ENCODE measurements around the gene AGMAT. TPM values are rescaled to one million over a fixed set of nuclear protein-coding genes. Genes with fewer than 3 reads are reported as not detected.
"Not testable (repeated sequence)": the region's sequence is repeated elsewhere in the genome, so short reads cannot be mapped to it uniquely, and the experiment has no call there.

Gene AGMAT
- total RNA-seq, 1 donor, result 2.2 TPM

GRCh38 chr1:15610167-15610566 is 25.3 kb upstream of the AGMAT start:
- no peak overlapping the region for H3K4me2 ChIP-seq (ENCODE audit: insufficient read depth, low read length)
- H3K9me3 ChIP-seq (ENCODE audit: low read depth, low read length), result no peaks in the 10 kb centered on the region
- no peak overlapping the region for H3K4me3 ChIP-seq (ENCODE audit: insufficient read depth, low read length)
- no peak for DNase-seq (ENCODE audit: insufficient read length, low spot score, missing footprints)
- no peaks in the 10 kb centered on the region for H3K27me3 ChIP-seq (ENCODE audit: insufficient read depth, low read length)
- H3K36me3 ChIP-seq (ENCODE audit: insufficient read depth, low read length), result no peaks in the 10 kb centered on the region
- no peak for TF ChIP-seq CTCF (IDR thresholded peaks at IDR 0.05; ENCODE audit: extremely low read depth, low read depth, low read length)
- no peaks in the 10 kb centered on the region for H4K20me1 ChIP-seq (ENCODE audit: insufficient read depth, low read length)
- no peak overlapping the region for H2AFZ ChIP-seq (ENCODE audit: low read length)
- no peaks in the 10 kb centered on the region for H3K79me2 ChIP-seq (ENCODE audit: insufficient read depth, low read length)
- no peak overlapping the region for H3K27ac ChIP-seq (ENCODE audit: low read depth, low read length)
- no peaks in the 10 kb centered on the region for H3K4me1 ChIP-seq (ENCODE audit: insufficient read depth, low read length)

GRCh38 chr1:15609631-15610030 is 24.8 kb upstream of the AGMAT start:
- no peak overlapping the region for H2AFZ ChIP-seq (ENCODE audit: low read length)
- H3K36me3 ChIP-seq (ENCODE audit: insufficient read depth, low read length), result no peaks in the 10 kb centered on the region
- no peak for TF ChIP-seq CTCF (IDR thresholded peaks at IDR 0.05; ENCODE audit: extremely low read depth, low read depth, low read length)
- H3K9me3 ChIP-seq (ENCODE audit: low read depth, low read length), result no peaks in the 10 kb centered on the region
- DNase-seq (ENCODE audit: insufficient read length, low spot score, missing footprints), result no peak
- H3K79me2 ChIP-seq (ENCODE audit: insufficient read depth, low read length), result no peaks in the 10 kb centered on the region
- H3K4me2 ChIP-seq (ENCODE audit: insufficient read depth, low read length), result no peak overlapping the region
- H3K4me1 ChIP-seq (ENCODE audit: insufficient read depth, low read length), result no peaks in the 10 kb centered on the region
- no peak overlapping the region for H3K4me3 ChIP-seq (ENCODE audit: insufficient read depth, low read length)
- H3K27ac ChIP-seq (ENCODE audit: low read depth, low read length), result no peak overlapping the region
- no peaks in the 10 kb centered on the region for H3K27me3 ChIP-seq (ENCODE audit: insufficient read depth, low read length)
- no peaks in the 10 kb centered on the region for H4K20me1 ChIP-seq (ENCODE audit: insufficient read depth, low read length)

- Histone ChIP-seq H3K27ac (ENCODE audit: low read depth, low read length) (no peak overlapping the region), H3K4me2 (ENCODE audit: insufficient read depth, low read length) (no peak overlapping the region), H3K9me3 (ENCODE audit: low read depth, low read length) (no peaks in the 10 kb centered on the region), H3K4me3 (ENCODE audit: insufficient read depth, low read length) (no peak overlapping the region), H3K36me3 (ENCODE audit: insufficient read depth, low read length) (no peaks in the 10 kb centered on the region), H3K79me2 (ENCODE audit: insufficient read depth, low read length) (peaks cover 2% of the 10 kb centered on the region), H3K27me3 (ENCODE audit: insufficient read depth, low read length) (no peaks in the 10 kb centered on the region), H4K20me1 (ENCODE audit: insufficient read depth, low read length) (no peaks in the 10 kb centered on the region), H3K4me1 (ENCODE audit: insufficient read depth, low read length) (peaks cover 11% of the 10 kb centered on the region), H2AFZ (ENCODE audit: low read length) (no peak overlapping the region)
- no peak for DNase-seq (ENCODE audit: insufficient read length, low spot score, missing footprints)
- no peak for TF ChIP-seq CTCF (IDR thresholded peaks at IDR 0.05; ENCODE audit: extremely low read depth, low read depth, low read length)
These were observed 20.8 kb upstream of the AGMAT start for GRCh38 chr1:15605398-15606383.

- not testable (repeated sequence) for H3K9me3 ChIP-seq (ENCODE audit: low read depth, low read length); H3K79me2 ChIP-seq (ENCODE audit: insufficient read depth, low read length); H3K27me3 ChIP-seq (ENCODE audit: insufficient read depth, low read length); H2AFZ ChIP-seq (ENCODE audit: low read length); H3K4me3 ChIP-seq (ENCODE audit: insufficient read depth, low read length); H3K36me3 ChIP-seq (ENCODE audit: insufficient read depth, low read length); H4K20me1 ChIP-seq (ENCODE audit: insufficient read depth, low read length); DNase-seq (ENCODE audit: insufficient read length, low spot score, missing footprints); H3K27ac ChIP-seq (ENCODE audit: low read depth, low read length)
- peaks cover 11% of the 10 kb centered on the region for H3K4me1 ChIP-seq (ENCODE audit: insufficient read depth, low read length)
- peak overlapping the region; percentile 86 for H3K4me2 ChIP-seq (ENCODE audit: insufficient read depth, low read length)
These were observed 19.5 kb upstream of the AGMAT start for GRCh38 chr1:15604400-15604799.

- not testable (repeated sequence) for H3K27me3 ChIP-seq (ENCODE audit: insufficient read depth, low read length); H4K20me1 ChIP-seq (ENCODE audit: insufficient read depth, low read length); DNase-seq (ENCODE audit: insufficient read length, low spot score, missing footprints); H3K36me3 ChIP-seq (ENCODE audit: insufficient read depth, low read length); H3K79me2 ChIP-seq (ENCODE audit: insufficient read depth, low read length); H3K27ac ChIP-seq (ENCODE audit: low read depth, low read length); H3K9me3 ChIP-seq (ENCODE audit: low read depth, low read length)
- Histone ChIP-seq H2AFZ (ENCODE audit: low read length) (peak overlapping the region; percentile 72), H3K4me1 (ENCODE audit: insufficient read depth, low read length) (peaks cover 11% of the 10 kb centered on the region), H3K4me2 (ENCODE audit: insufficient read depth, low read length) (peak overlapping the region; percentile 86), H3K4me3 (ENCODE audit: insufficient read depth, low read length) (peak overlapping the region; percentile 85)
These were observed 19.1 kb upstream of the AGMAT start for GRCh38 chr1:15603966-15604282.

All from osteoblast (primary cell).